Stimulated activated CD8-positive, alpha-beta memory T cell treated with anti-CD3 and anti-CD28 coated beads, Interleukin-12 subunit alpha, Interleukin-12 subunit beta, amount 100 ng/mL, for 24 hours (primary cell): ENCODE measurements around the gene MGAT3.

ENCODE experiments used
- DNase-seq: peaks from one replicate; pipeline ENCODE4 v3.0.0-alpha.2; 2020; ENCODE audit errors: extremely low read depth

MGAT3 gene

DNA sequence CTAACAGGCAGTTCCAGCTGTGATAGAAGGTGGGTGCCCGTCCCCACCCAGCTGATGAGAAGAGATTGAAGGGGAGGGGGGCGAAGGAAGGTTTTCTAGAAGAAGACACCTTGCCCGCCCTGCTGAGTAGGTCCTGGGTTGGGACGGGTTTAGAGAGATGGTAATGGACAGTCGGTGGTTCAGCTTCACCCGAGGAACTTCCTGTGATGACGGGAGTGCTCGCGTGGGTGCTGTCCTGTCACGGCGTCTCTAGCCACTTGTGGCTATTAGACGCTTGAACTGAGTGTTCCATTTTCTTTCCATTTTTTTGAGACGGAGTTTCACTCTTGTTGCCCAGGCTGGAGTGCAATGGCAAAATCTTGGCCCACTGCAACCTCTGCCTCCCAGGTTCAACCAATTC is 27.6 kb upstream of the MGAT3 start:
- no peak for DNase-seq

DNA sequence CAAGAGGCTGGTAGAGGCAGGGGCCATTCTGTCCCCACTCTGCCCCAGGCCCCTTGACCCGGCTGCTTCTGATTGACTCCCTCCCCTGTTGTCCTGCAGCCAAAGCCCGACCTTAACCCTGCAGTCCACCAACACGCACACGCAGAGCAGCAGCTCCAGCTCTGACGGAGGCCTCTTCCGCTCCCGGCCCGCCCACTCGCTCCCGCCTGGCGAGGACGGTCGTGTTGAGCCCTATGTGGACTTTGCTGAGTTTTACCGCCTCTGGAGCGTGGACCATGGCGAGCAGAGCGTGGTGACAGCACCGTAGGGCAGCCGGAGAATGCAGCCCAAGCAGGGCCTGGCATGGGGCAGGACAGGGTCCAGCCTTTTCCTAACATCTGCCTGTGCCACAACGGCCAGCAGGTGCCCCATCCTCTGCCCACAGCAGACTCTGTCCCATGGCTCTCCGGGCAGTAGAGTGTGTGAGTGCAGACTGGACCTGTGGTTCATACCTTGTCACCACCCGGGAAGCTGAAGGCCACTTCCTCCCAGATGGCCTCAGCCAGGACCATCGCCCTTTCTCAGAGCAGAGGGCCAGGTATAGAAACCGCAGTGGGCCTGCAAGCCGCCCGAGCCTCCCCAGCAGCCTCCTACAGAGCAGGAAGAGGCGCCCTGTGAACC is 26.8 kb upstream of the MGAT3 start:
- DNase-seq = no peak

DNA sequence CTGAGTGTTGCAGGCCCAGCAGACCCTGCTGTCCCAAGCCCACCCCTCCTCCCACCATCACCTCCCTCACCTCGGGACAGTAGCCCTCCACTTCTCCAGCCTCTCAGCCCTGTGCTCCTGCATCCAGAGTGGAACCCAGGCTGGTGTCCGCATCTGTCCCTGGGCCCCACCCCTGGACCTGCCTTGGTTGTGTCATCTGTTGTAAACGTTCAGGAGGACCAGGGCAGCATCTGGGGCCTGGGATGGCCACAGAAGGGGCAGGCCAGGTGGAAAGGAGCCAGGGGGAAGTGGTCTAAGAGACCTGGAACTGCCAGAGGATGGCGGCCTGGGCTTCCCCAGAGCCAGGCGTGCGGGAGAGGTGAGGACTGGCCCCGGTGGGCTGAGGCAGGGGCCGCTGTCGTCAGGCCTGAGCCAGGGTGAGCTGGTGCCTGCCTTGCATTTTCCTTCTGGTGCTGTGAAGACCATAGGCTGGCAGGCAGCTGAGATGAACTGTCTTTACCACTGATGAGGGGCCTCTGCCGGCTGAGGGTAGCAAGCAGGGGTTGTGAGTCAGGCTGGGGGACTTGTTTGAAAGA is 26.1 kb upstream of the MGAT3 start:
- DNase-seq = no peak

DNA sequence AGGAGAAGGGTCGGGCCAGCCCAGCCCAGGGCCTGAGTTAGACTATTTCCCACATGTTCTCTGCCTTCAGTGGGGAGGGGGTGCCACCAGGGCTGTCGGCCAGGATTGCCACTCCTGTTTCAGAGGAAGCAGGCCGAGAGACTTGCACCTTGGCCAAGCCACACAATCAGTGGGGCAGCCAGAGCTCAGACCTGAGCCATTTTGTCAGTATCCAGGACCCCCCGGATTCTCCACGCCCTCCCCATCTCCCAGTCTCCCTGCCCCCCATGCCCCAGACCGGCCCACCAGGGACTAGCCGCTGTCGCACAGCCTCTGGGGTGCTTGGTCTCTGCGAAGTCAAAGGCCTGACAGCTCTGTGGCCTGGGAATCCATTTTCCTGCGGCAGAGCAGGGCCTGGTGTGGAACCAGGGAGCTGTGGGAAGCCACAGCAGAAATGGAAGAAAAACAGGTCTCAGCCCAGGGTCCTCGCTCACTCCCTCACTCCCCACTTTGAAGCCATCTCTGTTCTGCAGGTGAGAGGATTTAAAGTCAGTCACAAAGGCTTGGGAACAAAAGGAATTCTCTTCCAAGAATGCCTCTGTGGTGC is 25.5 kb upstream of the MGAT3 start:
- DNase-seq = no peak

DNA sequence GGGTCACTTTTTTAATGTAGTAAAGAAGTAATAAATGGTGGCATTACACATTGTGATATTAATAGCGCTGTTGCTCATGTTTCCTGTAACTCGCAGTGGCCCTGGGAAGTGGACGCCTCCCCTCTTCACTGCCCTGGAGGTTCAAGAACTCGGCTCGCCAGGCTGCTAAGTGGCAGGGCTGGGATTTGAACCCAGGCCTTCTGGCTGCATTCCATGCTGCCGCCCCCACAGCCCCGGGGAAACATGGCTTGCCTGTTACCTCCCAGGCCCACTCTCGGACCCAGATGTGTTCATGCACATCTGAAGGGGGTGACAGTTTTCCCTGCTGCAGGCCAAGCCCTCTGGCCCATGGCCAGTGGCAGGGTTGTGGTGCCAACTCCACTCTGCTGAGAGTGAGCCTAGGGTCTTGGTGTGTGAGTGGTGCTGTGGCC is 25.0 kb upstream of the MGAT3 start:
- no peak for DNase-seq

DNA sequence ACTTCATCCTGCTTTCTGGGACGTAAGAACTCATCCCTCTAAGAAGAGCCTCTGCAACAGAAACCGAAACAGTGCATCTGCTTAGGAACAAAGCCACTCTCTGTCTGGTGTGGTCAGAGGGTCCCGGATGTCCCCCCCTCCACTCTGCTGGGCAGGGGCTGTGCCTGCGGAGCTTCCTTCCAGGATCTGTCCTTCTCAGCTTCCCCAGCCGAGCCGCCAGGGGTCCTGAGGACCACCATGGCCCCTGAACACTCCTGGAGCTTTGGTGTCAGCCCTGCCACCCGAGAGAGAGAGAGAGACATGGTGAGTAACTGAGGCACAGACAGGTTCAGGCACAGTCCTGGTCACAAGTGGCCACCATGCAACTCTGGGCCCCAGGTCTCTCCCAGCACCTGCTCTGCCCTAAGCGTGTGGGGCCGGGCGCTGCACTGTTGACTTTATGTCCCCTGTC is 24.4 kb upstream of the MGAT3 start:
- no peak for DNase-seq

DNA sequence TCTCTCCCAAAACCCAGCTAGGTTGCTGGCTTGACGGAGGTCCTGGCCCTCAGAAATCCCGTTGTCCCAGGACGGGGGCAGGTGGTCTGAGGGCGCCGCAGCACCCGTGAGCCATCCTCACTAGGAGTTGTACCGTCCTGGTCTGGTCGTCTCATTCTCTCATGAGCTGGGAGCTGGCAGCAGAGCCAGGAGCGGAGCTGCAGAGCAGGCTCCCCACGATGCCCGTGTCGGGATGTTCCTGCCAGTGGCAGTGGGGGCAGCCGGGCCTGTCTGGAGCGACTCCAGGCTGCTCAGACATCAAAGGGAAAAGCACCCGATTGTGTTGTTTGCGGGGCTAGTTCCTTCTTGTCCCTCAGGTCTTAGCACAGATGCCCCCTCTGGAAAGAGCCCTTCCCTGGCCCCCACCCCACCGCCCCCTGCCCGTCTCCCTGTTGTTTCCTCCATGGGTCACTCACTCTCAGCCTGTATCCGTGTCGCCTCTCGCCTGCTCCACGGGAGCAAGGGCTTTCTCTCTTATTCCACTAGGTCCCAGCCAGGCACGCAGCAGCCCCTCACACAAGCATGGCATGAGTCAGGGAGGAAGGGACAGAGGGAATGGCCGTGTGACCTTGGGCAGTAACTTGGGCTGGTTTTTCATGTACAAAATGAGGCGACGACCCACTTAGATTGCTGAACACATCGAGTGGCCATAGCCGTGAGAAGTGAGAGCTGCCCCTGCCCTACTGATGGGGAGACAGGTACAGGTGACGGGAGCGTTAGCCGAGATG is 23.2 kb upstream of the MGAT3 start:
- DNase-seq = no peak

DNA sequence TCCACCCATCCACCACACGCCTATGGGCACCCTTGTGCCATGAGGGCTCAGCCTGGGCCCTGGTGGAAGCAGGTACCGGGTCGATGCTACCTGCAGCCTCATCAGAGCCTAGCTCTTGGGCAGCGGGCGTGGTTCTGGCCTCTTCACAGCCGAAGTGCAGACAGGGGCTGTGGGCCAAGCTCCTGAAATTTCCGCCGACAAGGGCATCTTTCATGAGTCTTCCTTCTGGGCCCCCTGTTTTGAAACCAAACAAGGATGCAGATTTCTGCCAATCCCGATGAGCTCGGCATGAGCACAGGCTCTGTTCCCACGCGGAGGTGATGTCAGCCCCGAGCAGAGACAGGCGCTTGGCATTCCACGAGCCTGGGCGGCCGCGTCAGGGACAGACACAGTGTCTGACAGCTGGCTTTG is 22.6 kb upstream of the MGAT3 start:
- DNase-seq = no peak

DNA sequence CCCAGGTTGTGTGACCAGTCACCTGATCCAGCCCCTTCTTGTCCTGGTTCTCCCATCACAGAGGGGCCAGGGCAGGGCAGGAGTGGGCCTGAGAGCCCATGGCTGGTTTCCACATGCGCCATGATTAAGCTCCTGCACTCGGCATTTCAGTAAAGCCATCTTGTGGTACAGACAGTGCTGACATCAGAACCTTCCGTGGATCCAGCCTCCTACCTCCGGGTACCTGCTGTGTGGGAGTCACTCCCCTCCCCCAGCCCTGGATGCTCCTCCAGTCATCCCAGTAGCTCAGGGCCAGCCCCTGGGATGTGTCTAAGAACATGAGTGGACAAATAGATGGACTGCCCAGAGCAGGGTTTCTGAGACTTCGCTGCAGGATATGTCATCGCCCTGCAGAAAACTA is 22.1 kb upstream of the MGAT3 start:
- no peak for DNase-seq

DNA sequence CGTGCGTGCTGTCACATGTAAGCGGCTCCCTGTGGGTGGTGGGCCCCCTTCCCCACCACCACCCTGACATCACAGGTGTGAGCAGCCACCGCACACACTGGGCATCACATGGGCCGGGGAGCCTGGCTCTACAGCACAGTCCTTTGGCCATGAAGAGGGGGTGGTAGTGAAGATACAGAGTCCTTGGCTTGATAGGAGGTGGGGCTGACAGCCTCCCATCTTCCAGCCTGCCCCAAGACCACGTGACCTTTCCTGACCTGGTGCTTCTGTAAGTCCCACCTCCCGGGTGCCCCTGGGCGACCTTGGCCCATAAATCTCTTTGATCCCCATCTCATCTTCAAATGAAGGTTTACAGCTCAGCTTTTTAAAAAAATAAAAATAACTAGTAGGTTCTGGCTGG is 21.2 kb upstream of the MGAT3 start:
- no peak for DNase-seq

DNA sequence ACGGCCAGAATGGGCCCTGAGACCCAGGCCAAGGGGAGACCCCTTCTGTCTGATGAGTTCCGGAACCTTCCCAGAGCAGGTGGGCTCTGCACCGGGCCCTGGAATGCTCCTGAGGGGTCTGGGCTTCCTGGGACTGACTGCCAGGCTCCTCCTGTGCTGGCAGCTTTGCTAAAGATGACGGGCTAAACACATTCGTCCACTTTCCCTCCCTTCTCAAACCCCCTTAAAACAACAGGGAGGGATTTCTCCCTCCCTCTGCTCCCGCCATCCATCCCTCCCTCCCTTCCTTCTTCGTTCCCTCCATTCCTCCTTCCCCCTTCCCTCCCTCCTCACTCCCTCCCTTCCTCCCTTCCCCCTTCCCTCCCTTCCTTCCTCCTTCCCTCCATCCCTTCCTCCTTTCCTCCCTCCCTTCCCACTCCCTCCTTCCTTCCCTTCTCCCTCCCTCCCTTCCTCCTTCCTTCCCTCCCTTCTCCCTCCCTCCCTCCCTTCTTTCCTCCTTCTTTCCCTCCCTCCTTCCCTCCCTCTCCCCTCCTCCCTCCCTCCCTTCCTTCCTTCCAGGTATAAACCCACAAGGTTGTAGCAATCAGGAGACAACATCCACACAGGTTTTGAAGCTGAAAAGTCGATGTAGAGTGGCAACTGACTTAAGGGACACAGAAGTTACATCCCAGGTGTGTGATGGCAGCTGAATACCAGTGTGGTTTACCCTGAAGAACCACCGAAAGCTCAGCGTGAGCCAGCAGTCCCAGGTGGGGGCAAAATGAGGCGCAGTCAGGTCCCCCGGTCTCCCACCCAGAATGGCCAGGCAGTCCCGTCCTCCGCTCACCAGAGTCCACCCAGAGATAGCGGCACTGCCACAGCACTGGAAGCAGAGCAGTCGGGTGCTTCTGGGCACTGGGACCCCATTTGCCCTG is 18.8 kb upstream of the MGAT3 start:
- no peak for DNase-seq

DNA sequence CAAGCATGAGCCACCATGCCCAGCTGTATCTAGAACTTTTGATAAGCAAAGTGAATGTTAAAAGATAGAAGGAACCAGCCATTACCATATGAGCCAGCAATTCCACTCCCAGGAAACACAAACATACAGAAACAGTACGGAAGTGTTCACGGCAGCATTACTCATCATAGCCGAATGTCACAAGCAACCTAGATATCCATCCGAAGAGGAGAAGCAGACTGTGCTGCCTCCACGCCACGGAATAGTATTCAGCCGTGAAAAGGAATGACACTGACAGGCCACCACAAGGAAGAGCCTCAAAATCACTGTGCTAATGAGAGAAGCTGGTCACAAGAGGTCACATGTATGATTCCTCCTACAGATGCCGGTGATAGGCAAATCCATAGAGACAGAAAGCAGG is 17.6 kb upstream of the MGAT3 start:
- no peak for DNase-seq

DNA sequence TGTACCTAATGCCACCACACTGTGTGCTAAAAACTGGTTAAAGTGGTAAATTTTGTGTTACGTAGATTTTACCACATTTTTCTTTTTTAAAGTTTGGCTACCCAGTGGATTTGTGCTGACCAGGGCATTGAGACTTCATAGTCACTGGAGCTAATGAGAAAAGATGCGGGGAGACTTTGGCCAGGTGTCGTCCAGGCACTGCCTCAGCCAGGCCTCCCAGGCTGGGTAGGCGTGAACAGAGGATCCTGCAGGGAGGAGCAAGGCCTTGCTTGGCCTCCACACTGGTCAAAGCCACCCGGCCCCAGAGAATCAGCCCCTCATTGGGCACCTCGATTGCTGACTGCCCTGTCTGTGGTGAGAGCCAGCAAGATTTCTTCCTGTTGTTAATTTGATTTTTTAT is 13.4 kb upstream of the MGAT3 start:
- no peak for DNase-seq

DNA sequence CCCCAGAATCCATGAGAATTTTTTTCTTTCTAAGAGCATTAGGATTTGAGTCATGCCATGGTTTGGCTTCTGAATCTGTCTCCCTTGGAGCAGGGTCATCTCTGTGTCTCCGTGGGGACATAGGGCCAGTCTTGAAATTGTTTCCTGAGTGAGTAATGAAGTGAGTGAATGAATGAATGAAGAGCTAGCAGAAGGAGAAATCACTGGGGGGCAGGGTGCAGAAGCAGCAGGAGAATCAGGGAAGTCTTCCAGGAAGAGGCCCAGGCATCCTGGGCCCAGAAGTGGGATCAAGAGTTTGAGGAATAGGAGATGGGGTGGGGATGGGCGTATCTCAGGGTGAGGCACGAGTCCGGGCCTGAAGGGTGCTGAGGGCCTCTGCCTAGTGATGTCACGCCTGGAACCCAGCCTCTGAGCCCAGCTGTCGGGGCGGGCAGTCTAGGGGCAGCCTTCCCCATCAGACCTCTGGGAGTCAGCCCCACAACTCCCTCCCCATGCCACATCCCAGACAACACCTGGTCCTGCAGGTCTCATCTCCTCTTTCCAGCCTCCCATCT is 12.5 kb upstream of the MGAT3 start:
- no peak for DNase-seq

DNA sequence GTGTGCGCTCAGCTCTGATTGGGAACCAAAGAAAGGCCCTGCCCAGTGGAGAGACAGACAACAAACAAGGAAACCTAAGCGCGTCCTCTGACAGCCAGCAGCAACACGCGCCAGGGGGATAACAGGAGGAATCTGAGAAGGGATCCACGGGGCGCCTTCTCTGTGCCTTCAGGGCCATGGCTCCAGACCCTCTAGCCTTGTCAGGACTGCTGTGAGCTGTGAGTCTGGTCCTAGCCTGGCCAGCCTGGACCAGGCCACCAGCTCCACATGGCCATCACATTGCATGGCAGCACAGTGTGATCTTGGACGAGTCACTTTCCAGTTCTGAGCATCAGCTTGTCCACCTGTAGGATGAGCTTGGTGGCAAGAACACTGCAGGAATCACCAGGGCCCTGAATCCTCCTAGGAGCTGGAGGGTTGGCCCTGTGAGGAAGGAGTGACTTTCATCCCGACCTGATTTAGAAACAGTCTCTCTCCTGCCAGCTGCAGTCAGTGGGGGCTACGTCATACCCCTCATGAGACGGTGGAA is 11.8 kb upstream of the MGAT3 start:
- DNase-seq = no peak

DNA sequence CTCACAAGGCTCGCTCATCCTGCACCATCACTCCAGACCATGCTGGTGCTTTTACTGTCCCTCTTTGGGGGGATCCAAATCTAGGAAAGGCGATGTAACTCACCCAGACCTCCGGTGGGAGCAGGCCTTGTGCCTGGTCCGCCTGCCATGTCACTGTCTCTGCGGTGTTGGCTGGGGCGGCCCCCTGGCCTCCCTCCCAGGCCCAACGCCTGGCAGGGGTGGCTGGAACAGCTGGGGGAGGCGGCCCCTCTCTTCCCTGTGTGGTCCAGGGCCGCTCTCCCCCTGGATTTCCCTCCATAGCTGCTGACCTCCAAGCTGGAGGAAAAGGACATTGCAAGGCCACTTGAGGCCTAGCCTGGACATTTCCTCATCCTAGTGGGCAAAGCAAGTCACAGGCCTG is 11.1 kb upstream of the MGAT3 start:
- DNase-seq = no peak

DNA sequence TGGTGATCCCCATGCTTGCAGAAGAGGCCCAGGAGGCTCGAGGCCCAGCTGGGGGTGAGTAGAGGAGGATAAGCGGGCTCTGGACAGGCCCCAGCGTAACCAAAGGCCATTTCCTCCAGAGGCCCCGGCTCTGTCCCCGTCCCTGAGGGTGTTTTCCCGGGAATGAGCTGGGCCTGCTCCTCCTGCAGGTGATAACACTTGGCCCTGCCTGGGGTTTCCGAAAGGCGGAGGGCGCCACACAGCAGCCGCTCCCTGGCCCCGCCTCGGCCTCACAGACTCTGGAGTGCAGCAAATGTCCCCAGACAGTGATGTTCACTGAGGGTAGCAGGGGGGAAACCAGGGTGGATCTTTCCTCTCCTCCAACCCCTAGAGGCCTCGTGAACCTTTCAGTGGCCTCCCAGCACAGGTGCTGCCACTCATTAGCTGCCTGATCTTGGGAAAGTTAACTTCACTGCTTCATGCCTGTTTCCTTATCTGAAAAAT is 10.5 kb upstream of the MGAT3 start:
- DNase-seq = no peak

DNA sequence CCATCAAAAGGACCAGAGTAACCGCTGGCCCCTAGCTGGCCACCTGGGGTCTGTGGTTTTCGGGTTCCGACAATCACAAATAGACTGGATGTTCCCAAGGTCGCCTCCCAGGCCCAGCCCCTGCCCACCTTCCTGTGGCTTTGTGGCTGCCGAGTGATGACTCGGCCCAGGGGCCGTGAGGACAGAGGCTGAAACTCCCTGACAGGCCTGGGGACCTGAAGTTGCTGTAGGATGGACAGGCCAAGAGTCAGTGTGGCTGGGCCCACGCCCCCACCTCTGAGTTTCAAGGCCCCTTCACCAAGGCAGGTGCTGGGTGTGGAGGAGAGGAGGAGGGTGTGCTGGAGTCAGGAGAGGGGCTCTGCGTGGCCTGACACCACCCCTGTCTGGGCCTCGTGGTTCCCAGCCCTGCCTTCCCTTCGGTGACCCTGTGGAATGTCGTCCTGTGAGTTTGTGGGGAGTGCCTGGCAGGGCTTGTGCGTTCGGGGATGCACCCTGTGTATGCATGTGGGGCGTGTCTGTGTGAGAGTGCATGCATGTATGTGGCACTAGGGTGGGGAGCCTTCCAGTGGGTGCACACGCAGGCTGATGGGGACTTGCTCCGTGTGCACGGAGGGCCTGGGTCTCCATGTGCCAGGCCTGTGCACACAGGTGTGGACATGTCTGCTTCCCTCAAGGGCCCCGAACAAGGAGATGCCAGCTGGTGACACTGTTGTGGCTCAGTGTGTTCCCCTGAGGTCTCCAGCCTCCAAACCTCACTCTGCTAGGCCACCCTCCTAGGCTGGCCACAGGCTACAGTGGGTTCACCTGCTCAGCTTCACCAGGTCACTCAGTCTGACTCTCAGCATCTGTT is 8.4 kb upstream of the MGAT3 start:
- no peak for DNase-seq

DNA sequence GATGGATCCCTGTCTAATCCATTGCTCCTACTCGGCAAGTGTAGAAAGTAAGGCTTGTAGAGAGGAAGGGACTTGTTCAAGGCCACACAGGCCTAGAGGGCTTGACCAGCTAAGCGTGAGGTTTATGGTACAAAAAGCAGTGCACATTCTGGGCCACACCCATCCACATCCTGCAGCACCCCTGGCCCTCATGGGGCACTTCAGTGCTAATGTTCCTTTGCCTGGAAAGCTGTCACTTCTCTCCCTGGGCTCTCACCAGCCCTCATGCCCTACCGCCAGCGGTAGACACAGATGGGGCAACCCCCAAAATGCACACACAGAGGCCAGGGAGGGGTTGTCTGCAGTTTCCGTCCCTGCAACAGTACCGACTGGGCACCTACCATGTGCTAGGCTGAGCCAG is 7.1 kb upstream of the MGAT3 start:
- DNase-seq = no peak
